GM13976 (cell line): ENCODE data around the gene ANTXR2.
"Not testable (repeated sequence)": the region's sequence is repeated elsewhere in the genome, so short reads cannot be mapped to it uniquely, and the experiment has no call there.

Experiments
- DNase-seq: peaks from one replicate; pipeline ENCODE4 v3.0.0; 2012; ENCODE audit warnings: low spot score
- CTCF ChIP-seq: IDR thresholded peaks from 2 replicates; pipeline ENCODE4 v1.5.1; 2012; ENCODE audit warnings: borderline replicate concordance, mild to moderate bottlenecking; ENCODE audit not compliant: insufficient read depth; ENCODE audit errors: extremely low read depth, missing control alignments, control extremely low read depth
- in situ Hi-C: fragments of 300-500 bp; cut with MboI; formaldehyde crosslinking; loops from one replicate; pipeline ENCODE4 v1.12.0; 2022; ENCODE audit warnings: low sequenced_read_pairs, mixed read lengths, inconsistent platforms; ENCODE audit not compliant: unreplicated experiment

Gene ANTXR2

GRCh38 chr4:80005863-80006262, 67.2 kb downstream of the ANTXR2 start:
- TF ChIP-seq CTCF, result no peak
- DNase-seq, result no peak
- in situ Hi-C loops, result no loop called here

DNA sequence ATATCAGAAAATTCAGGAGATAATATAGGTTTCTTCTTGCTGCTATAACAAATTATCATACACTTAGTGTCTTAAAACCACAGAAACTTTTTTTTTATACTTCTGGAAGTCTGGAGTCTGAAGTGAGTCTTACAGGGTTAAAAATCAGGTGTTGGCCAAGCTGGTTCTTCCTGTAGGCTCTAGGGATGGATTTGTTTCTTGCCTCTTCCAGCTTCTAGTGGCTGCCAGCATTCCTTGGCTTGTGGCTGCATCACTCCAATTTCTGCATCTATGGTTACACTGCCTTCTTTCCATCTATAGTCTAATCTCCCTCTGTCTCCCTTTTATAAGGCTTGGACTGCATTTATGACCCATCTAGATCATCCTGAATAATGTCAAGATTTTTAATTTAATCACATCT, 68.7 kb downstream of the ANTXR2 start:
- DNase-seq, result no peak
- no peak for TF ChIP-seq CTCF
- in situ Hi-C loops, result no loop called here

- DNase-seq, in situ Hi-C loops: not testable (repeated sequence)
Measured at GRCh38 chr4:80002559-80002958, 70.5 kb downstream of the ANTXR2 start.

GRCh38 chr4:79999048-79999447, 74.0 kb downstream of the ANTXR2 start:
- in situ Hi-C loops, result not testable (repeated sequence)

DNA sequence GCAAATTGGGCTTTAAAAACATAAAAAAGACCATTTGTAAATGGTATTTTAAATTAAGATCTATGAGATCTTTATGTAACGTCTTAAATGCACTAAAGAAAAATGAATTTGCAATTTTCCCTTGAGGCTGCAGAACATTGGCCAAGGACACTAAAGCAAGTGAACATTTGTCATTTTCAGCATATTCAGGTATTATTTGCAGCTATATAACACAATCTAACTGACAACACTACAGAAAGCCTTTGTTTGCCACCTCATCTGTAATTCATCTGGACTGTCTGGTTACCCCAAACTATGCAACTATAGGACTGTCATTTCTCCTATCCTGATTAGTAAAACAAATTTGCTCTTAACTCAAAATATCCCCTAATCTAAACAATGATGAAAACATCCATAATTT, 74.8 kb downstream of the ANTXR2 start:
- no peak for DNase-seq
- in situ Hi-C loops, result no loop called here
- TF ChIP-seq CTCF, result no peak

More at GRCh38 chr4:79999048-79999447, 74.0 kb downstream of the ANTXR2 start:
- not testable (repeated sequence) for DNase-seq

- TF ChIP-seq CTCF, result no peak
- no peak for DNase-seq
- in situ Hi-C loops, result no loop called here
Measured at GRCh38 chr4:79996851-79997250, 76.2 kb downstream of the ANTXR2 start.

DNA sequence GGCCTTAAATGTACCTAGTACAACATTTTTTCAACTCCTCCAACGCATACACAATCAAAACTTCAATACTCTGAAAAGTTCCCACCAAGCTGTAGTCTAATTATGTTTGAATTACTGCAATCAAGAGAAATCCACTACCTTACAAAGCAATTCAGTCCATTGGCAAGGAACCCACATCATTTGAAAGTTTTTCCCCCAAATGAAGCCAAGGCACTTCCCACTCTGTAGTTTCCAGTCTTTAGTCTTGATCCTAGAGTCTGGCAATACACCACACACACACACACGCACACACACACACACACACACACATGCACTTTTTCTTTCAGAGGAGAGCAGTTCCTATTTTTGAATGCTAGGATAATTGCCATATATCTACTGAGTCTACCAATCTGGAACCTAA, 79.6 kb downstream of the ANTXR2 start:
- DNase-seq, result no peak
- in situ Hi-C loops, result no loop called here
- no peak for TF ChIP-seq CTCF

DNA sequence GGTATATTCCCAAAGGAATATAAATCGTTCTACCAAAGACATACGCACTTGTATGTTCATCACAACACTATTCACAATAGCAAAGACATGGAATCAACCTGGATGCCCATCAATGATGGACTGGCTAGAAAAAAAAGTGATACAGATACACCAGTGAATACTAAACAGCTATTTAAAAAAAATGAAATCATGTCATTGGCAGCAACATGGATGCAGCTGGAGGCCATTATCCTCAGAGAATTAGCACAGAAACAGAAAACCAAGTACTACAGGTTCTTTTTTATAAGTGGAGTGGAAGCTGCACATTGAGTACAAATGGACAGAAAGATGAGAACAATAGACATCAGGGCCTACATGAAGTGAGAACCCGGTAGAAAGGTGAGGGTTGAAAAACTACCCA, 81.4 kb downstream of the ANTXR2 start:
- no peak for DNase-seq
- in situ Hi-C loops, result no loop called here
- no peak for TF ChIP-seq CTCF

- DNase-seq, in situ Hi-C loops: not testable (repeated sequence)
Measured at GRCh38 chr4:79991100-79991499, 81.9 kb downstream of the ANTXR2 start.
